HCT116 (cell line): Measurements from ENCODE around the gene ASCL5. TPM values are rescaled to one million over a fixed set of nuclear protein-coding genes. Genes with fewer than 3 reads are reported as not detected.

ENCODE experiments used
- ATAC-seq: fragments of 200-7000 bp; cut with Tn5 transposase; 2 replicates; pipeline ENCODE4 v1.9.1; 2020; ENCODE audit warnings: mild to moderate bottlenecking, moderate library complexity
- BruUV-seq: library from RNA; stranded (reverse); fragments of 400-500 nt; replicated peaks from 2 replicates; lab custom pipeline; 2021; lab: Mats Ljungman, UMichigan
- CTCF ChIA-PET: fragments of 300-600 bp; sonication (Branson Sonifier 250); formaldehyde crosslinking; loops from one replicate; lab custom pipeline; 2021; ENCODE audit warnings: antibody characterized with exemption; lab: Charles Lee
- POLR2A ChIA-PET: fragments of 300-600, 350-600 bp; sonication (Branson Sonifier 250); formaldehyde crosslinking; loops from one replicate; lab custom pipeline; 2021; ENCODE audit warnings: antibody characterized with exemption; lab: Charles Lee
- RAD21 ChIA-PET, 2 experiments: fragments of 300-600 bp; sonication (Branson Sonifier 250); formaldehyde crosslinking; loops; one replicate each; lab custom pipeline; 2023; ENCODE audit warnings: low total read pairs in 2 of 2; ENCODE audit not compliant: uncharacterized antibody in 2 of 2, unreplicated experiment in 2 of 2, low non-redundant PET in 1 of 2; lab: Charles Lee
- DNase-seq: peaks from one replicate; pipeline ENCODE4 v3.0.0-alpha.2; 2010; ENCODE audit warnings: low read depth, low spot score
- H2AFZ ChIP-seq: fragments of 200-600 bp; shearing (Covaris generic), sonication (generic); 2 replicates; pipeline ENCODE4 v1.6.1; 2017; ENCODE audit warnings: low read depth, mixed run types, mixed read lengths, antibody characterized with exemption, low read length; ENCODE audit not compliant: poor library complexity, severe bottlenecking
- H3K27ac ChIP-seq: 2 replicates; pipeline ENCODE4 v1.5.1; 2012; ENCODE audit warnings: low read depth, low read length
- H3K27me3 ChIP-seq: fragments of 200-600 bp; sonication (generic); 2 replicates; pipeline ENCODE4 v1.6.1; 2016; ENCODE audit warnings: mixed run types, low read length, mixed read lengths; ENCODE audit not compliant: insufficient read depth
- H3K36me3 ChIP-seq, 2 experiments: fragments of 200-500 bp in 1 of 2; fragments of 200-600 bp in 1 of 2; sonication (Bioruptor generic) in 1 of 2; sonication (generic) in 1 of 2; 2 replicates each; pipeline versions ENCODE4 v1.5.1 to v1.6.1; 2014 to 2016; ENCODE audit warnings: low read length in 2 of 2, inconsistent platforms in 1 of 2, mixed read lengths in 1 of 2, mixed run types in 1 of 2; ENCODE audit not compliant: insufficient read depth in 2 of 2, control insufficient read depth in 1 of 2
- H3K4me1 ChIP-seq, 2 experiments: fragments of 200-600 bp in 1 of 2; sonication (generic) in 1 of 2; 2 replicates each; pipeline versions ENCODE4 v1.5.1 to v1.6.1; 2012 to 2017; ENCODE audit warnings: low read length in 2 of 2, inconsistent platforms in 1 of 2, mild to moderate bottlenecking in 1 of 2, mixed read lengths in 1 of 2, mixed run types in 1 of 2, moderate library complexity in 1 of 2; ENCODE audit not compliant: insufficient read depth in 2 of 2, control insufficient read depth in 1 of 2
- H3K4me2 ChIP-seq: fragments of 200-600 bp; sonication (generic); 2 replicates; pipeline ENCODE4 v1.6.1; 2017; ENCODE audit warnings: mixed run types, low read length, mixed read lengths
- H3K4me3 ChIP-seq, 2 experiments: fragments of 200-600 bp in 1 of 2; sonication (generic) in 1 of 2; replicated peaks in 1 of 2; 2 replicates each; pipeline ENCODE4 v1.5.1; 2011 to 2016; ENCODE audit warnings: low read length in 2 of 2, control low read depth in 1 of 2, low read depth in 1 of 2, mild to moderate bottlenecking in 1 of 2, mixed read lengths in 1 of 2, mixed run types in 1 of 2
- H3K79me2 ChIP-seq: fragments of 200-600 bp; sonication (generic); 2 replicates; pipeline ENCODE4 v1.6.1; 2017; ENCODE audit warnings: mild to moderate bottlenecking, mixed run types, low read length, moderate library complexity, mixed read lengths; ENCODE audit not compliant: insufficient read depth
- H3K9ac ChIP-seq: fragments of 200-600 bp; sonication (generic); 2 replicates; pipeline ENCODE4 v1.6.1; 2016; ENCODE audit warnings: low read length, mixed read lengths
- H3K9me2 ChIP-seq: fragments of 200-600 bp; sonication (generic), shearing (Covaris generic); 2 replicates; pipeline ENCODE4 v1.6.1; 2017; ENCODE audit warnings: mixed run types, mild to moderate bottlenecking, moderate library complexity; ENCODE audit not compliant: insufficient read depth
- H3K9me3 ChIP-seq, 2 experiments: fragments of 200-500 bp in 1 of 2; fragments of 200-600 bp in 1 of 2; sonication (Bioruptor generic) in 1 of 2; sonication (generic) in 1 of 2; 2 replicates each; pipeline ENCODE4 v1.6.1; 2014 to 2017; ENCODE audit warnings: low read length in 2 of 2, mixed read lengths in 2 of 2, inconsistent platforms in 1 of 2, low read depth in 1 of 2, mild to moderate bottlenecking in 1 of 2, mixed run types in 1 of 2, moderate library complexity in 1 of 2; ENCODE audit not compliant: control insufficient read depth in 1 of 2, insufficient read depth in 1 of 2
- H4K20me1 ChIP-seq: fragments of 200-600 bp; sonication (generic), shearing (Covaris generic); 2 replicates; pipeline ENCODE4 v1.6.1; 2017; ENCODE audit warnings: mixed run types, mild to moderate bottlenecking, moderate library complexity; ENCODE audit not compliant: insufficient read depth
- EGR1 ChIP-seq: IDR thresholded peaks from 2 replicates; pipeline ENCODE4 v1.6.1; 2012; ENCODE audit warnings: low read depth
- intact Hi-C: fragments of 100-400 bp; cut with micrococcal nuclease; formaldehyde crosslinking; loops from 2 replicates; pipeline ENCODE4 v1.10.0; 2022
- total RNA-seq: library from RNA; stranded (reverse); gene quantifications from one replicate; pipeline ENCODE4 v1.2.1, GENCODE V29; 2021; ENCODE audit not compliant: unreplicated experiment
- TF ChIP-seq, protein P1 (sequence below): IDR thresholded peaks from 2 replicates; pipeline ENCODE4 v1.6.1; 2012; ENCODE audit warnings: low read depth

The ASCL5 gene
- total RNA-seq, 1 experiment from 2014 or later: 0.15 TPM

DNA sequence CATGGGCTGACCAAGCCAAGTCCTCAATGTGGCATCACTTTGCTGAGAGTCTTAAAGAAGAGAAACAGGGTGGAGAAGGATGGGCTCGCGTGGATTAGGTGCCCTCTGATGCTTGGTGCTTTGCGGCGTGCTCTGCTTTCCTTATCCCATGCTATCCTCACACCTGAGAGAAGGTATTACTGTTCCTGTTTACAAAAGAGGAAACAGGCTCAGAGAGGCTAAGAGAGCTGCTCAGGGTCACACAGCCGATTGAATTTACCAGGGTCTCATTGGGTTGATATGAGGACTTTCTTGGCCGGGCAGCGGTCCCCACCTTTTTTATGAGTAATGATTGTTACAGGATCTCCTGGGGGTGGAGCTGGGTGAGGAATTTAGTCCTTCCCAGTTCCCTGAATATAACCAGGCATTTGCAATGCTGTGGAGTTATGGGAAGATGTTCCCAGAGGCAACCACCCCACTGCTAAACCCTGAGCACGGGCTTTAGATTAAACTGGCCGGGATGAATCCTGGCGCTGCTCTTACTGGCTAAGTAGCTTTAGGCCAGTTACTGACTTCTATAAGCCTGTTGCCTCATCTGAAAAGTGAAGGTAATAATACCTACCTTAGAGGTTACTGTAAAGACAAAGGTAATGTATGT is 4.5 kb downstream of the ASCL5 start:
- ChIA-PET CTCF (interaction anchor here (1.4 kb wide), 1 partner anchor 151 kb away, joined by 4 read pairs; no protein-coding TSS in a partner anchor), RAD21 (no interaction called here), POLR2A (interaction anchor here (0.7 kb wide), 1 partner anchor 9 kb away, joined by 3 read pairs; no protein-coding TSS in a partner anchor)
- ATAC-seq (no peak), DNase-seq (no peak)
- Histone ChIP-seq H3K4me1 (peaks cover 9 to 22% of the 10 kb centered on the region in 2 experiments), H3K27ac (no peak overlapping the region), H3K4me3 (no peak overlapping the region), H3K79me2 (no peaks in the 10 kb centered on the region), H3K9ac (no peak overlapping the region), H4K20me1 (no peaks in the 10 kb centered on the region), H3K9me3 (no peaks in the 10 kb centered on the region), H3K9me2 (no peaks in the 10 kb centered on the region), H3K4me2 (no peak overlapping the region), H3K27me3 (peaks cover 21% of the 10 kb centered on the region; the same call in 1 of the 2 replicates), H3K36me3 (no peaks in the 10 kb centered on the region), H2AFZ (no peak overlapping the region)
- intact Hi-C loops: no loop called here
- no peak for TF ChIP-seq EGR1
- TF ChIP-seq, protein P1, sequence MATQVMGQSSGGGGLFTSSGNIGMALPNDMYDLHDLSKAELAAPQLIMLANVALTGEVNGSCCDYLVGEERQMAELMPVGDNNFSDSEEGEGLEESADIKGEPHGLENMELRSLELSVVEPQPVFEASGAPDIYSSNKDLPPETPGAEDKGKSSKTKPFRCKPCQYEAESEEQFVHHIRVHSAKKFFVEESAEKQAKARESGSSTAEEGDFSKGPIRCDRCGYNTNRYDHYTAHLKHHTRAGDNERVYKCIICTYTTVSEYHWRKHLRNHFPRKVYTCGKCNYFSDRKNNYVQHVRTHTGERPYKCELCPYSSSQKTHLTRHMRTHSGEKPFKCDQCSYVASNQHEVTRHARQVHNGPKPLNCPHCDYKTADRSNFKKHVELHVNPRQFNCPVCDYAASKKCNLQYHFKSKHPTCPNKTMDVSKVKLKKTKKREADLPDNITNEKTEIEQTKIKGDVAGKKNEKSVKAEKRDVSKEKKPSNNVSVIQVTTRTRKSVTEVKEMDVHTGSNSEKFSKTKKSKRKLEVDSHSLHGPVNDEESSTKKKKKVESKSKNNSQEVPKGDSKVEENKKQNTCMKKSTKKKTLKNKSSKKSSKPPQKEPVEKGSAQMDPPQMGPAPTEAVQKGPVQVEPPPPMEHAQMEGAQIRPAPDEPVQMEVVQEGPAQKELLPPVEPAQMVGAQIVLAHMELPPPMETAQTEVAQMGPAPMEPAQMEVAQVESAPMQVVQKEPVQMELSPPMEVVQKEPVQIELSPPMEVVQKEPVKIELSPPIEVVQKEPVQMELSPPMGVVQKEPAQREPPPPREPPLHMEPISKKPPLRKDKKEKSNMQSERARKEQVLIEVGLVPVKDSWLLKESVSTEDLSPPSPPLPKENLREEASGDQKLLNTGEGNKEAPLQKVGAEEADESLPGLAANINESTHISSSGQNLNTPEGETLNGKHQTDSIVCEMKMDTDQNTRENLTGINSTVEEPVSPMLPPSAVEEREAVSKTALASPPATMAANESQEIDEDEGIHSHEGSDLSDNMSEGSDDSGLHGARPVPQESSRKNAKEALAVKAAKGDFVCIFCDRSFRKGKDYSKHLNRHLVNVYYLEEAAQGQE: no peak
- BruUV-seq: no TSS peak
